WTC11 (cell line): ENCODE results near the gene PIGP.

Experiments used
- FOXJ3 ChIP-seq: sonication (generic); formaldehyde crosslinking; IDR thresholded peaks from 2 replicates; pipeline ENCODE4 v1.9.0; 2021; ENCODE audit warnings: missing genetic modification reagents, mild to moderate bottlenecking, borderline replicate concordance
- IRF2 ChIP-seq: sonication (generic); formaldehyde crosslinking; IDR thresholded peaks from 2 replicates; pipeline ENCODE4 v1.8.0; 2022; ENCODE audit warnings: low read depth, missing genetic modification reagents, borderline replicate concordance
- JAZF1 ChIP-seq: fragments of 250-450 bp; sonication (Bioruptor Pico); IDR thresholded peaks from 2 replicates; pipeline ENCODE4 v1.9.0; 2021; ENCODE audit warnings: moderate library complexity, mild to moderate bottlenecking, inconsistent platforms
- MAX ChIP-seq: sonication (generic); formaldehyde crosslinking; IDR thresholded peaks from 2 replicates; pipeline ENCODE4 v1.8.0; 2022; ENCODE audit warnings: mild to moderate bottlenecking, missing genetic modification reagents
- NR1H2 ChIP-seq: sonication (generic); formaldehyde crosslinking; IDR thresholded peaks from 2 replicates; pipeline ENCODE4 v1.9.0; 2021; ENCODE audit warnings: mild to moderate bottlenecking, moderate library complexity, missing genetic modification reagents
- SP1 ChIP-seq: sonication (generic); formaldehyde crosslinking; conservative IDR thresholded peaks from 2 replicates; pipeline ENCODE4 v1.8.1; 2022; ENCODE audit warnings: missing genetic modification reagents
- TCF7 ChIP-seq: sonication (generic); formaldehyde crosslinking; IDR thresholded peaks from 2 replicates; pipeline ENCODE4 v1.8.0; 2022; ENCODE audit warnings: mild to moderate bottlenecking, low read depth, missing genetic modification reagents, moderate library complexity
- USF2 ChIP-seq: sonication (generic); formaldehyde crosslinking; IDR thresholded peaks from 2 replicates; pipeline ENCODE4 v1.8.1; 2023; ENCODE audit warnings: mild to moderate bottlenecking, missing genetic modification reagents, moderate library complexity
- ZNF263 ChIP-seq: sonication (generic); formaldehyde crosslinking; IDR thresholded peaks from 2 replicates; pipeline ENCODE4 v1.8.1; 2022; ENCODE audit warnings: low read depth, mild to moderate bottlenecking, moderate library complexity, missing genetic modification reagents
- ZNF416 ChIP-seq: fragments of 250-450 bp; sonication (Bioruptor Pico); IDR thresholded peaks from 2 replicates; pipeline ENCODE4 v1.9.0; 2021; ENCODE audit warnings: mild to moderate bottlenecking, inconsistent platforms
- TF ChIP-seq, protein P1 (sequence below): fragments of 200-600 bp; IDR thresholded peaks from 2 replicates; pipeline ENCODE4 v1.8.0; 2022; ENCODE audit warnings: antibody characterized with exemption
- TF ChIP-seq, protein P2 (sequence below): sonication (generic); formaldehyde crosslinking; IDR thresholded peaks from 2 replicates; pipeline ENCODE4 v1.8.1; 2023; ENCODE audit warnings: mild to moderate bottlenecking, missing genetic modification reagents, borderline replicate concordance
- TF ChIP-seq, protein P3 (sequence below): sonication (generic); formaldehyde crosslinking; IDR thresholded peaks from 2 replicates; pipeline ENCODE4 v1.8.1; 2023; ENCODE audit warnings: mild to moderate bottlenecking, moderate library complexity, missing genetic modification reagents

- TF ChIP-seq FOXJ3 (CRISPR knock-in tag) (no peak), IRF2 (CRISPR knock-in tag) (no peak), MAX (CRISPR knock-in tag) (no peak), SP1 (CRISPR knock-in tag) (no peak), NR1H2 (CRISPR knock-in tag) (no peak), USF2 (CRISPR knock-in tag) (no peak), JAZF1 (CRISPR knock-in tag) (no peak), ZNF263 (CRISPR knock-in tag) (no peak), TCF7 (CRISPR knock-in tag) (no peak), ZNF416 (CRISPR knock-in tag) (no peak)
- TF ChIP-seq, protein P1, sequence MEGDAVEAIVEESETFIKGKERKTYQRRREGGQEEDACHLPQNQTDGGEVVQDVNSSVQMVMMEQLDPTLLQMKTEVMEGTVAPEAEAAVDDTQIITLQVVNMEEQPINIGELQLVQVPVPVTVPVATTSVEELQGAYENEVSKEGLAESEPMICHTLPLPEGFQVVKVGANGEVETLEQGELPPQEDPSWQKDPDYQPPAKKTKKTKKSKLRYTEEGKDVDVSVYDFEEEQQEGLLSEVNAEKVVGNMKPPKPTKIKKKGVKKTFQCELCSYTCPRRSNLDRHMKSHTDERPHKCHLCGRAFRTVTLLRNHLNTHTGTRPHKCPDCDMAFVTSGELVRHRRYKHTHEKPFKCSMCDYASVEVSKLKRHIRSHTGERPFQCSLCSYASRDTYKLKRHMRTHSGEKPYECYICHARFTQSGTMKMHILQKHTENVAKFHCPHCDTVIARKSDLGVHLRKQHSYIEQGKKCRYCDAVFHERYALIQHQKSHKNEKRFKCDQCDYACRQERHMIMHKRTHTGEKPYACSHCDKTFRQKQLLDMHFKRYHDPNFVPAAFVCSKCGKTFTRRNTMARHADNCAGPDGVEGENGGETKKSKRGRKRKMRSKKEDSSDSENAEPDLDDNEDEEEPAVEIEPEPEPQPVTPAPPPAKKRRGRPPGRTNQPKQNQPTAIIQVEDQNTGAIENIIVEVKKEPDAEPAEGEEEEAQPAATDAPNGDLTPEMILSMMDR, result no peak
- TF ChIP-seq, protein P2, sequence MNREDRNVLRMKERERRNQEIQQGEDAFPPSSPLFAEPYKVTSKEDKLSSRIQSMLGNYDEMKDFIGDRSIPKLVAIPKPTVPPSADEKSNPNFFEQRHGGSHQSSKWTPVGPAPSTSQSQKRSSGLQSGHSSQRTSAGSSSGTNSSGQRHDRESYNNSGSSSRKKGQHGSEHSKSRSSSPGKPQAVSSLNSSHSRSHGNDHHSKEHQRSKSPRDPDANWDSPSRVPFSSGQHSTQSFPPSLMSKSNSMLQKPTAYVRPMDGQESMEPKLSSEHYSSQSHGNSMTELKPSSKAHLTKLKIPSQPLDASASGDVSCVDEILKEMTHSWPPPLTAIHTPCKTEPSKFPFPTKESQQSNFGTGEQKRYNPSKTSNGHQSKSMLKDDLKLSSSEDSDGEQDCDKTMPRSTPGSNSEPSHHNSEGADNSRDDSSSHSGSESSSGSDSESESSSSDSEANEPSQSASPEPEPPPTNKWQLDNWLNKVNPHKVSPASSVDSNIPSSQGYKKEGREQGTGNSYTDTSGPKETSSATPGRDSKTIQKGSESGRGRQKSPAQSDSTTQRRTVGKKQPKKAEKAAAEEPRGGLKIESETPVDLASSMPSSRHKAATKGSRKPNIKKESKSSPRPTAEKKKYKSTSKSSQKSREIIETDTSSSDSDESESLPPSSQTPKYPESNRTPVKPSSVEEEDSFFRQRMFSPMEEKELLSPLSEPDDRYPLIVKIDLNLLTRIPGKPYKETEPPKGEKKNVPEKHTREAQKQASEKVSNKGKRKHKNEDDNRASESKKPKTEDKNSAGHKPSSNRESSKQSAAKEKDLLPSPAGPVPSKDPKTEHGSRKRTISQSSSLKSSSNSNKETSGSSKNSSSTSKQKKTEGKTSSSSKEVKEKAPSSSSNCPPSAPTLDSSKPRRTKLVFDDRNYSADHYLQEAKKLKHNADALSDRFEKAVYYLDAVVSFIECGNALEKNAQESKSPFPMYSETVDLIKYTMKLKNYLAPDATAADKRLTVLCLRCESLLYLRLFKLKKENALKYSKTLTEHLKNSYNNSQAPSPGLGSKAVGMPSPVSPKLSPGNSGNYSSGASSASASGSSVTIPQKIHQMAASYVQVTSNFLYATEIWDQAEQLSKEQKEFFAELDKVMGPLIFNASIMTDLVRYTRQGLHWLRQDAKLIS (CRISPR knock-in tag), result no peak
- TF ChIP-seq, protein P3, sequence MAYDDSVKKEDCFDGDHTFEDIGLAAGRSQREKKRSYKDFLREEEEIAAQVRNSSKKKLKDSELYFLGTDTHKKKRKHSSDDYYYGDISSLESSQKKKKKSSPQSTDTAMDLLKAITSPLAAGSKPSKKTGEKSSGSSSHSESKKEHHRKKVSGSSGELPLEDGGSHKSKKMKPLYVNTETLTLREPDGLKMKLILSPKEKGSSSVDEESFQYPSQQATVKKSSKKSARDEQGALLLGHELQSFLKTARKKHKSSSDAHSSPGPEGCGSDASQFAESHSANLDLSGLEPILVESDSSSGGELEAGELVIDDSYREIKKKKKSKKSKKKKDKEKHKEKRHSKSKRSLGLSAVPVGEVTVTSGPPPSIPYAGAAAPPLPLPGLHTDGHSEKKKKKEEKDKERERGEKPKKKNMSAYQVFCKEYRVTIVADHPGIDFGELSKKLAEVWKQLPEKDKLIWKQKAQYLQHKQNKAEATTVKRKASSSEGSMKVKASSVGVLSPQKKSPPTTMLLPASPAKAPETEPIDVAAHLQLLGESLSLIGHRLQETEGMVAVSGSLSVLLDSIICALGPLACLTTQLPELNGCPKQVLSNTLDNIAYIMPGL (CRISPR knock-in tag), result no peak
Observed at GRCh38 chr21:37076087-37076850, 3.4 kb upstream of the PIGP start.
